ENCODE measurements around the gene FNDC1.

DNA sequence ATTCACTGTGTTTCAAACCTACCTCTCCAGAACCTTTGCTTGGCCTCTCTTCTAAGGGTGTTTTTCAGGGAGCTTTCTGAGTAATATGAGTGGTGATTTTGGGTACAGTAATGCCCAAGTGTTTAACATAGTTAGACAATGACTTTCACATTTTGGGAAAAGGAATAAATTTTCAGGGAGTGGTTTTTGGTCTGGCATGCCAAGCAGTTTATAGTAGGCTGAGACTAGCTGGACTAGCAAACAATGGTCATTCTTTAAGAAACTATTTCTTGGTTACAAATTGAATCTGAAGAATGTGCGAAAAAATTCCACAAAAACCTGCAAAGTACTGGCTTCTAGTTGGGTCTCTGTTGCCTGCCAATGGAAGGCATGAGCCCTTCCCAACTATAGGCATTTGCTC lies 15.4 kb downstream of the FNDC1 start:
- TF ChIP-seq, protein P1, sequence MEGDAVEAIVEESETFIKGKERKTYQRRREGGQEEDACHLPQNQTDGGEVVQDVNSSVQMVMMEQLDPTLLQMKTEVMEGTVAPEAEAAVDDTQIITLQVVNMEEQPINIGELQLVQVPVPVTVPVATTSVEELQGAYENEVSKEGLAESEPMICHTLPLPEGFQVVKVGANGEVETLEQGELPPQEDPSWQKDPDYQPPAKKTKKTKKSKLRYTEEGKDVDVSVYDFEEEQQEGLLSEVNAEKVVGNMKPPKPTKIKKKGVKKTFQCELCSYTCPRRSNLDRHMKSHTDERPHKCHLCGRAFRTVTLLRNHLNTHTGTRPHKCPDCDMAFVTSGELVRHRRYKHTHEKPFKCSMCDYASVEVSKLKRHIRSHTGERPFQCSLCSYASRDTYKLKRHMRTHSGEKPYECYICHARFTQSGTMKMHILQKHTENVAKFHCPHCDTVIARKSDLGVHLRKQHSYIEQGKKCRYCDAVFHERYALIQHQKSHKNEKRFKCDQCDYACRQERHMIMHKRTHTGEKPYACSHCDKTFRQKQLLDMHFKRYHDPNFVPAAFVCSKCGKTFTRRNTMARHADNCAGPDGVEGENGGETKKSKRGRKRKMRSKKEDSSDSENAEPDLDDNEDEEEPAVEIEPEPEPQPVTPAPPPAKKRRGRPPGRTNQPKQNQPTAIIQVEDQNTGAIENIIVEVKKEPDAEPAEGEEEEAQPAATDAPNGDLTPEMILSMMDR (IDR thresholded peaks at IDR 0.05) = no peak
- no peak for TF ChIP-seq POLR2A (IDR thresholded peaks at IDR 0.05)
